GM20000 (cell line): ENCODE data around the gene GLYR1.

Source experiments
- DNase-seq: peaks from one replicate; pipeline ENCODE4 v3.0.0; 2012; ENCODE audit warnings: low spot score
- TF ChIP-seq, protein P1 (sequence below): IDR thresholded peaks from 2 replicates; pipeline ENCODE4 v1.5.1; 2012; ENCODE audit warnings: mild to moderate bottlenecking, control low read depth; ENCODE audit errors: extremely low read depth, missing control alignments

The GLYR1 gene

DNA sequence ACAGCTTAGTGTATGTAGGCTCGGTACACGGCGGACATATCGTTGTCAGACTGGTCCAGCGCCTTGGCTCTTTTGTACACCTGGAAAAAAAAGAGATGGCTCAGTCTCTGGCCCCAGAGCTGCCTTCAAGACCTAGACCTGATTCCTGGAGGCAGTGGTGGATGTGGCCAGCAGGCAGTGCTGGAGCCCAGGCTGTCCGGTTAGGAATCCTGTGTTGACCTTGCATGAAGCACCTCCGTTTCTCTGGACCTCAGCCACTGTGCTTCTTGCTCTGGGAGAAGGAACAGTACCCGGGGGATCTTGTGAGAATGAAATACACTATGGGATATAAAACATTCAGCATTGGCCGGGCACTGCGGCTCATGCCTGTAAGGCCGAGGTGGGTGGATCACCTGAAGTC, 41.9 kb downstream of the GLYR1 start:
- no peak for DNase-seq
- TF ChIP-seq, protein P1, sequence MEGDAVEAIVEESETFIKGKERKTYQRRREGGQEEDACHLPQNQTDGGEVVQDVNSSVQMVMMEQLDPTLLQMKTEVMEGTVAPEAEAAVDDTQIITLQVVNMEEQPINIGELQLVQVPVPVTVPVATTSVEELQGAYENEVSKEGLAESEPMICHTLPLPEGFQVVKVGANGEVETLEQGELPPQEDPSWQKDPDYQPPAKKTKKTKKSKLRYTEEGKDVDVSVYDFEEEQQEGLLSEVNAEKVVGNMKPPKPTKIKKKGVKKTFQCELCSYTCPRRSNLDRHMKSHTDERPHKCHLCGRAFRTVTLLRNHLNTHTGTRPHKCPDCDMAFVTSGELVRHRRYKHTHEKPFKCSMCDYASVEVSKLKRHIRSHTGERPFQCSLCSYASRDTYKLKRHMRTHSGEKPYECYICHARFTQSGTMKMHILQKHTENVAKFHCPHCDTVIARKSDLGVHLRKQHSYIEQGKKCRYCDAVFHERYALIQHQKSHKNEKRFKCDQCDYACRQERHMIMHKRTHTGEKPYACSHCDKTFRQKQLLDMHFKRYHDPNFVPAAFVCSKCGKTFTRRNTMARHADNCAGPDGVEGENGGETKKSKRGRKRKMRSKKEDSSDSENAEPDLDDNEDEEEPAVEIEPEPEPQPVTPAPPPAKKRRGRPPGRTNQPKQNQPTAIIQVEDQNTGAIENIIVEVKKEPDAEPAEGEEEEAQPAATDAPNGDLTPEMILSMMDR: no peak

DNA sequence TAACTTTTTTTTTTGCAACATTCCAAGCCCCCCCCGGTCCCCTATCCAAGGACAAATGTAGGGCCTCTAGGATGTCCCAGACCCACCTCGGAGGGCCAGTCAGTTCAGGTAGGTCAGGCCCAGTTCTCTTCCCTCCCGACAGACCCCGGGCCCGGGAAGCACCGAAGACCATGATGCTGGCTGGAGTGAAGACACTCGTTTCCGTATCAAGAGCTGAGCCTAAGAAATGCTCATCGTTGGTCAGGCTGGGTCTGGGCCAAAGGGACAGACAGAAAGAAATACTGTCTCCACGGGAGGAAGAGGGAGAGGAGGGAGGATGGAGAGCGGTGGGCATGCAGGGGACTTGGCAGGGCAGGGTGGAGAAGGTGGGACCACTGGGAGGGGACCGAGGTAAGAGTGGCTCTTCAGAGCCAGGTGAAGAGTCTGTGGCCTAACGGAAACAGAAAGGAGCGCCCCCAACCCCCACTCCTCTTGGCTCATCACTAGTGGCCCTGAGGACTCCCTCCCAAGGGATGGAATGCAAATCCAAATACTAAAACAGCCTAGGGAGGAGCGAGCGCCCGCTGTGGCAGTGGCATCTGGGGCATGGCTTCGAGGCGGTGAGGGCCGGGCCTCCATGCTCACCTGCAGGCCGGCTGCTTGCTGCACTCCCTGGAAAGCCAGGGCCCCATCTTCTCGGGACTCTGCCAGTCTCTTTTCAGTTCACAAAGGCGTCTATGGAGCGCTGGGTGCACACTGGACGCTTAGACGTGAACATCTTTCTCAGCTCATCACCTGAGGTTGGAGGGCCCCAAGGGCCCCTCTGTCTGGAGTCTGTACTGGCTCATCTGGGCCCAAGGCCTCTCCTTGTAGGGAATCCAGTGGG, 43.0 kb downstream of the GLYR1 start:
- TF ChIP-seq, protein P1: no peak
- no peak for DNase-seq

DNA sequence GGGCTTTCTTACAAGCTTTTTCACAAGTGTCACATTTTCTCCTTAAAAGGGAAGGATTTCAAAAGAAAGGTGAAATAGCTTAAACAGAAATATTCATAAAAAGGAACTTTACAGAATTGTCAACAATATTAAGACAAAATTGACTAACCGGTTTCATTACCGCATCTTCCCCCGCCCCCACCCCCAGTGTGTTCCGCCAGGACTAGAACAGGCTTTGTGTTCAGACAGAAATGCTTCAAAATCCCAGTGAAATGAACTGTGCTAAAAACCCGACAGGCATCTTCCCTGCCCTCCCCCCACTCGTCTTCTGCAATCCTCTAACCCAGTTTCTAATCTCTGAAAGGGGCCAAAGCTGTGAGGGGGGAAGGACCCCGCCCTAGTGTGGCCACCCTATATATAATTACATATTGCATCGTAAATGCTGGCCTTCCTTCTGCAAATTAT, 43.7 kb downstream of the GLYR1 start:
- TF ChIP-seq, protein P1: no peak
- DNase-seq: no peak

DNA sequence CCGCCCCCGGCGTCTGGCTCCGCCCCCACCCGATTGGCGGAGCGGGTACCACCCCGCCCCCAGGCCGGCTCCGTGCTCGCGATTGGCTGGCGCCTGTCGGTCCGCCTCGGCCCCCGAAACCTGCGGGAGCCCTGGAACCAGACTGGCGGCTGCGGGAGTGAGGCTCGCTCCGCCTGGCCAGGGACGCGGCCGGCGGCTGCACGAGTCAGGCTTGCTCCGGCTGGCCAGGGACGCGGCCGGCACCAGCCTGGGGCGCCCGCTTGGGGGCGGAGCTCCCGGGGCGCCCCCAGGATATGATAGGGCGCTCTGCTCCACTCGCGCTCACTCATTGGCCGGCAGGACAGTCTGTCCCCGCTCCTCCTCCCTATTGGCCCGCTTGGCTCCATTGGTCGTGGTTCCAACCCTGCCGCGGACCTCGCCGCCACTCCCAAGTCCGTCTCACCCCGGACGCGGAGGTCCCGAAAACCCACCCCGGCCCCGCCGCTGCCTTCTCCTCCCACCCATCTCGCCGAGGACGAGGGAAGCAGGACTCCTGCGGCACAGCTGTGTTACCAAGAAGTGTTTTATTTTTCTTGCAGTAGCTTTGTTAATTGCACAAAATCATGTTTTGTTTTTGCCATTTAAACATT, 44.3 kb downstream of the GLYR1 start:
- peak; percentile 97 for DNase-seq
- TF ChIP-seq, protein P1: no peak

DNA sequence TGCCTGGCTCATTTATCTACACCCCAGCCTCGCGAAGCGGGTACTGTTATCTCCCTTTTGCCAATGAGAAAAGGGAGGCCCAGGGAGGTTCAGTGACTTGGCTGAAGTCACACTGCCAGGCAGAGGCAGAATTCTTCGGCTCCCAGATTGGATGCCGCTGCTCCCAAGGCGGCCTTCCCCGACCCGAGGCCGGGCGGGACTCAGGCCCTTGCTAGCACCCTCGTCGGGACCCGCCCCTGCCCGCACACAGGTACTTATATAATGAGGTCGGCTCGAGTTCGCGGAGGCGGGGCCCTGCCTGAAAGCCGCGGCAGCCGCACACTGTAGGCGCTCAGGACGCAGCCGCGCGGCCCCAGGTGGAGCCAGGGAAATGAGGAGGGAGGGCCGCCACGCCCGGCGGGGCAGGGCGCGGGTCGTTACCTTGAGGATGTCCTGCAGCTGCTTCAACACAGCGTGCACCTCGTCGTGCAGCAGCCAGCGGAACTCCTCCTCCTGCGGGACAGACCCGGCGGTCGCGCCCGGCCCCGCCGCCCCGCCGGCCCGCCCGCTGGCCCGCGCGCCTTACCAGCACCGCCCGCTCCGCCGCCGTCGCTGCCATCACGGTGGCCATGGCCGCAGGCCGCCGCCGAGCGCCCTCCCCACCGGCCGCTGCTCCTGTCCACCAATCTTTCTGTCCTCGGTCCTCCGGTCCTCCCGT, 45.0 kb downstream of the GLYR1 start, which contains the start of gene ROGDI:
TSS of gene ROGDI (minus strand) at position 672 of the 697 bp plus-strand sequence. CDS start at position 610, 62 bp downstream.
- TF ChIP-seq, protein P1: no peak
- DNase-seq: peak; percentile 90

DNA sequence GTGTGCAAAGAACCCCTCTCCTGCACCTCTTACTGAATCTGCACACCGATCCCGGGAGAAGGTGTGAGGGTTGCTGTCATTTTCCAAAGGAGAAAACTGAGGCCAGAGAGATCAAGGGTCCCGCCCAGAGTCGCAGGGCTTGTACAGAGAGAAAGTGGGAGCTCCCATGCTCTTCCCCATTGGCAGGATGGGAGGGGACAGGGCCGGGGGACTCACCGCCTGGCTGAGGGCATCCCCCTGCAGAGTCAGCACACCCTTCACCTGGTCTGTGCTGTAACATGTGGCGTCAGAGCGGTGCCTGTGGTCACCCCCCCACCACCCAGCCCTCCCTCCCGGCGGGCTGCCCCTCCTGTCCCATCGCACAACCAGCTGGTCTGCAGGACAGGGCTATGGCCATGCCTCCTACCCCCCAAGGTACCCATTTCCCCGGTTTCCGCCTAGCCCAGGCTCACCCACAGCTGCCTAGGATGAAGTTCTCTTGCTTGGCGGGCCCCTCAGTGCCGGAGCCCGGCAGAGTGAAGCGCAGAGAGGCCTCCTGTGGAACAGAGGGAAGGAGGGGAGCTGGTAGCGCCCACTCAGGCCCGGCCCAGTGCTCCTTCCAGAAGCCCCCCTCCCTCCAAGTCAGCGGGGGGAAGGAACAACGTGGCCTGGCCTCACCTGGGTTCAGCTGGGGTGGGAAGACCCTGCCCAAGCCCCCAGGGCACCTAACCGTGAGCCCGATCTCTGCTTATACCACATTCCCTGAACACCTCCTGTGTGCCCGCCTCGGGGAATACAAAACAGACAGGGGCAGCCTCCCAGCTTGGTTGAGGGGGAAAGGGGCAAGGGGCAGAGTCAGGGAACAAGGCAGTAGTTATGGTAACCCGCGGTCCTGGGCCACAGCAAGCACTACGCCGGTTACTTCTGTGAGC, 45.8 kb downstream of the GLYR1 start:
- no peak for DNase-seq
- TF ChIP-seq, protein P1: no peak
